Esophagus muscularis mucosa (tissue), 4 donors: ENCODE measurements around the gene TM4SF18. TPM values are rescaled to one million over a fixed set of nuclear protein-coding genes. Genes with fewer than 3 reads are reported as not detected.
A peak's percentile ranks its signal among the peaks of the same experiment; 100 is the strongest.

Source experiments
- DNase-seq: peaks from one replicate; pipeline ENCODE4 v3.0.0-alpha.2; 2017; ENCODE audit errors: extremely low spot score
- H3K27ac ChIP-seq, 4 donors: fragments of 200-600 bp; sonication (generic); replicated peaks in 1 of 4; 1 replicate in 3 of 4; 2 replicates in 1 of 4; pipeline ENCODE4 v1.5.1; 2016 to 2019; ENCODE audit warnings: mild to moderate bottlenecking in 1 of 4
- H3K27me3 ChIP-seq, 4 donors: fragments of 200-600 bp; sonication (generic); one replicate each; pipeline versions ENCODE4 v1.5.1 to v1.6.0; 2016 to 2019
- H3K36me3 ChIP-seq, 4 donors: fragments of 200-600 bp; sonication (generic); one replicate each; pipeline ENCODE4 v1.5.1; 2016 to 2019
- H3K4me1 ChIP-seq, 4 donors: fragments of 200-600 bp; sonication (generic); one replicate each; pipeline ENCODE4 v1.5.1; 2016 to 2019
- H3K4me3 ChIP-seq, 4 donors: fragments of 200-600 bp; sonication (generic); 1 replicate in 2 of 4; 2 replicates in 2 of 4; pipeline ENCODE4 v1.5.1; 2016 to 2019; ENCODE audit warnings: mild to moderate bottlenecking in 4 of 4, moderate library complexity in 1 of 4
- H3K9me3 ChIP-seq, 4 donors: fragments of 200-600 bp; sonication (generic); 1 replicate in 3 of 4; 2 replicates in 1 of 4; pipeline ENCODE4 v1.5.1; 2016 to 2019
- CTCF ChIP-seq, 3 experiments: fragments of 200-600 bp in 2 of 3; fragments of 450-650 bp in 1 of 3; sonication (generic) in 2 of 3; IDR thresholded peaks; one replicate each; pipeline ENCODE4 v1.5.1; 2017 to 2019; ENCODE audit warnings: antibody characterized with exemption in 3 of 3, mild to moderate bottlenecking in 2 of 3, moderate library complexity in 1 of 3
- EP300 ChIP-seq: sonication (generic); formaldehyde crosslinking; IDR thresholded peaks from one replicate; pipeline ENCODE4 v1.6.1; 2017; ENCODE audit warnings: antibody characterized with exemption
- POLR2A ChIP-seq: fragments of 450-650 bp; IDR thresholded peaks from one replicate; pipeline ENCODE4 v1.6.1; 2017; ENCODE audit warnings: antibody characterized with exemption, moderate library complexity, mild to moderate bottlenecking, low read depth
- POLR2AphosphoS5 ChIP-seq, 2 donors: sonication (generic); formaldehyde crosslinking; IDR thresholded peaks; one replicate each; pipeline ENCODE4 v1.6.1; 2017; ENCODE audit warnings: antibody characterized with exemption in 2 of 2
- WGBS: methylation state at CpG from one replicate; pipeline ENCODE4 v1.1.5; 2018; 5-methylcytosine and 5-hydroxymethylcytosine counted together
- intact Hi-C: fragments of 100-400 bp; cut with DNase I; formaldehyde crosslinking; loops from one replicate; pipeline ENCODE4 v1.15.1; 2023
- total RNA-seq, 4 donors: library from RNA; depleted of rRNA; stranded (reverse); fragments of >200 nt; gene quantifications; one replicate each; pipeline versions ENCODE4 v1.1.0 to v1.2.1, GENCODE V29; 2016

The TM4SF18 gene
- total RNA-seq, 4 donors from 2014 or later, result 0.83 to 10.6 (median 6.5) TPM

- no peaks in the 10 kb centered on the region for H3K27me3 ChIP-seq
- TF ChIP-seq POLR2AphosphoS5 (IDR thresholded peaks at IDR 0.05) (peak; percentile 17 to 52), CTCF (IDR thresholded peaks at IDR 0.05) (no peak)
- intact Hi-C loops, result no loop called here
- peak overlapping the region; percentile 12 to 58 (median 42) for H3K27ac ChIP-seq
- no peak for DNase-seq
- no peaks in the 10 kb centered on the region for H3K9me3 ChIP-seq
- H3K4me1 ChIP-seq, result peaks cover 14 to 34% (median 27%) of the 10 kb centered on the region in 4 donors
- no peak overlapping the region for H3K4me3 ChIP-seq
- peaks cover 0 to 36% (median 0%) of the 10 kb centered on the region in 4 donors for H3K36me3 ChIP-seq
- 57% methylated on average over 3 of the region's 3 CpGs for WGBS
These were observed 33.8 kb upstream of the TM4SF18 start for GRCh38 chr3:149366941-149367840.

- Histone ChIP-seq H3K9me3 (no peaks in the 10 kb centered on the region), H3K27ac (no peak overlapping the region), H3K4me1 (peaks cover 6 to 28% (median 19%) of the 10 kb centered on the region in 4 donors), H3K27me3 (no peaks in the 10 kb centered on the region), H3K4me3 (no peak overlapping the region), H3K36me3 (peaks cover 0 to 25% (median 0%) of the 10 kb centered on the region in 4 donors)
- intact Hi-C loops, result no loop called here
- WGBS, result 100% methylated on average over 2 of the region's 2 CpGs
- no peak for TF ChIP-seq POLR2AphosphoS5 (IDR thresholded peaks at IDR 0.05)
- no peak for TF ChIP-seq EP300
- TF ChIP-seq POLR2A, result no peak
- TF ChIP-seq CTCF (IDR thresholded peaks at IDR 0.05), result no peak
- no peak for DNase-seq
These were observed 32.6 kb upstream of the TM4SF18 start for GRCh38 chr3:149366031-149366430.

GRCh38 chr3:149364624-149365023 is 31.2 kb upstream of the TM4SF18 start:
- peaks cover 0 to 14% (median 0%) of the 10 kb centered on the region in 4 donors for H3K36me3 ChIP-seq
- no peak overlapping the region for H3K27ac ChIP-seq
- DNase-seq, result no peak
- TF ChIP-seq POLR2A (no peak), POLR2AphosphoS5 (IDR thresholded peaks at IDR 0.05) (no peak), CTCF (IDR thresholded peaks at IDR 0.05) (no peak), EP300 (no peak)
- H3K4me1 ChIP-seq, result peaks cover 0 to 14% (median 7%) of the 10 kb centered on the region in 4 donors
- H3K4me3 ChIP-seq, result no peak overlapping the region
- intact Hi-C loops, result no loop called here
- H3K27me3 ChIP-seq, result no peaks in the 10 kb centered on the region
- H3K9me3 ChIP-seq, result no peaks in the 10 kb centered on the region
- WGBS, result 97% methylated on average over 2 of the region's 2 CpGs

- Histone ChIP-seq H3K27ac (no peak overlapping the region), H3K36me3 (no peaks in the 10 kb centered on the region), H3K9me3 (no peaks in the 10 kb centered on the region), H3K27me3 (no peaks in the 10 kb centered on the region), H3K4me1 (peaks cover 0 to 7% (median 3%) of the 10 kb centered on the region in 4 donors), H3K4me3 (no peak overlapping the region)
- no peak for DNase-seq
- intact Hi-C loops, result no loop called here
- no peak for TF ChIP-seq EP300
- TF ChIP-seq CTCF (IDR thresholded peaks at IDR 0.05), result no peak
- no peak for TF ChIP-seq POLR2A
- 76% methylated on average over 2 of the region's 2 CpGs for WGBS
These were observed 29.6 kb upstream of the TM4SF18 start for GRCh38 chr3:149363053-149363452.
